T47D (cell line): ENCODE measurements around the gene CCNE1.
"Not testable (repeated sequence)": the region's sequence is repeated elsewhere in the genome, so short reads cannot be mapped to it uniquely, and the experiment has no call there.

Experiments used
- DNase-seq, 2 experiments: peaks; one replicate each; pipeline versions ENCODE4 v3.0.0 to v3.0.0-alpha.2; 2011 to 2012; ENCODE audit warnings: low read depth in 1 of 2, low spot score in 1 of 2
- JUND ChIP-seq: IDR thresholded peaks from 2 replicates; pipeline ENCODE4 v1.6.1; 2012; ENCODE audit warnings: low read depth
- in situ Hi-C: cut with HindIII; loops from 2 replicates; pipeline ENCODE4 v1.10.0; 2016; ENCODE audit warnings: low sequenced_read_pairs, low pct_unique_long_range_greater_than_20kb

The CCNE1 gene

DNA sequence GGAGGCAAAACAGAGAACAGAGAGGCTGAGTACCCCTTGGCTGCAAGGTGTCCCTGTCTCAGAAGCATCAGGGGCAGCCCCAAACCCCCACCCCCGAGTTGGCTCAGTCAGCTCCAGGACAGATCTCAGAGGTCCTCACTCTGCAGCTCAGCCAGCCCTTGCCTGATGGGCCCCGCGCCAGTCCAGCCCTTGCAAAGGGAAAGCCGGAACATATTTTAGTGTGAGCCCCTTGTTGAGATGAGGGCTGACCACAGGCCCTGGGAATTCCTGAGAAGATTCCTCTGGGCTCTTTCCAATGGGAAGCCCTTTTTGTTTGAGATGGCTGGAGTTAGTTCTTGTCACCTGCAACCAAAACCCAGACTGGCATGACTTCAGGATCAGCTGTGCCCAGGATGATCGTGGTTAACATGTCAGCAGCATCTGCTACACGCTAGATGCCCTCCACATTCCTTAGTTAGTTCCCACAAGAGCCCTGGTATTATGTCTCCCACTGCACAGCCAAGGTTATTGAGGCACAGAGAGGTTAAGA is 33.9 kb upstream of the CCNE1 start:
- in situ Hi-C loops: no loop called here
- no peak for TF ChIP-seq JUND
- DNase-seq: no peak

DNA sequence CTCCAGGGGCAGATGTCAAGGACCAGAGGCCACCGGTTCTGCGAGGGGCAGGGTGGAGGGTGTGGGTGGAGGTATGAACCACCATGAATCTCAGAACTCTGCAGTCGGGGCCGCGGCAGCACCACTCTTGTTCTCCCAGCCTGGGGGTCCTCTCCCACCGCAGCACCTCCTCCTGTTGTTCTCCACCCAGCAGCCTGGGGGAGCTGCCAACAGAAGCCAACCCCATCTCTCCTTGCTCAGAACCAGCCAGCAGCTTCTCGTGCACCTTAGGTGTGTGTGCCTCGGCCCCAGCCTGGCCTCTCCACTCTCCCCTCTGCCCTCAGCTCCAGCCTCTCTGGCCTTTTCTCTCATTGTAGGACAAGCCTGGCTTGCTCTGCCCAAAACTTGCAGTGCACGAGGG is 31.9 kb upstream of the CCNE1 start:
- no peak for DNase-seq
- no peak for TF ChIP-seq JUND
- in situ Hi-C loops: no loop called here

DNA sequence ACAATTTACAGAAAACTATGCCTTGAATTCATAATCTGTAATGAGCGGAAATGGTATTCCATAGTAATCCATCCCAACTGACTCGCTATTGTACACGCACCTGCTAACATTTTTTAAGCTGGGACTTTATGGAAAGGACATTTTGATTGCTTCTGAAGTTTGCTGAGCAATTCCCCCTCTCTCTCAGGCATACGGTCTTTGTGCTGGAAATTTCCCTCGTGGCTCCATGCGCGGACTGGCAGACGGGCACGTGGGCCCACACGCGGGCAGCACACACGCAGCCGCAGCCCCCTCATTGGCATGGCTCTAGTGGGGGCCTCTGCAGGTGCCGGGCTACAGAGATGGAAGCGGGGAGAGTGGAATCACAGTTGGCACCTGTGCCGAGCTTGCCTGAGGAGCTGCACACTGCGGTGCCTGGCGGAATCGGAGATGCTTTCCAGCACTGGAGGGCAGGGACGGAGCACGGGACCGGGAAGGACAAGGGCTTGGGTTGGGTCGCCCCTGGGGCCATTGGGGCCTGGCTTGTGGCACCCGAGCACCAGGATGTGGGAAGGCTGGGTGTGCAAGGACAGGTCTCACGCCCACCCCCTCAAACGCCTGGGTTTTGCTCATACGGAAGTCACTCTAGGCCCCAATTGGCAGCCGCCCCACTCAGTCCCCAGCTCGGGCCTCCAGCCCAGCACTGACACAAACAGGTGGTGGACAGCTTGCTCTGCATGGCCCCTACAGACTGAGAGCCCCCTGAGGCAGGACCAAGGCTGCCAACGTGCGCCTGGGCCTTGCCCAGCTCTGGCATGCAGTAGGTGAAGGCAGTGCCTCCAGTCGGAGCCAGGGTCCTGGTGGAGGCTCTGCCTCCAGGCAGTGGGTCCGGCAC is 30.2 kb upstream of the CCNE1 start:
- no peak for TF ChIP-seq JUND
- no peak for DNase-seq
- in situ Hi-C loops: no loop called here

DNA sequence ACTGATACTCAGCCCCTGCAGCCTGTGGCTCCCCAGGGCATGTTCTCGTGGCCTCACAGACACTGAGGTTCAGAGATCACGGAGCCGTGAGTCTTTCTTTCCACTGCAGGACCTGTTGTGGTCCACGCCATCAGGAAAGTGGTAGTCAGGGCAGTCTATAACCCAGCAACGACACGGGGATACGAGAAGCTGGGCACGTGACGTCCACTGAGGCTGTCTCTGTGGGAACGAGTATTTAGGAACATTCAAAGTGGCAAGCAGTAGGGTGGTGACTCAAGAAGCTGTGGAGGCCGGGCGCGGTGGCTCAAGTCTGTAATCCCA is 29.6 kb upstream of the CCNE1 start:
- in situ Hi-C loops: no loop called here
- DNase-seq: no peak
- TF ChIP-seq JUND: no peak

DNA sequence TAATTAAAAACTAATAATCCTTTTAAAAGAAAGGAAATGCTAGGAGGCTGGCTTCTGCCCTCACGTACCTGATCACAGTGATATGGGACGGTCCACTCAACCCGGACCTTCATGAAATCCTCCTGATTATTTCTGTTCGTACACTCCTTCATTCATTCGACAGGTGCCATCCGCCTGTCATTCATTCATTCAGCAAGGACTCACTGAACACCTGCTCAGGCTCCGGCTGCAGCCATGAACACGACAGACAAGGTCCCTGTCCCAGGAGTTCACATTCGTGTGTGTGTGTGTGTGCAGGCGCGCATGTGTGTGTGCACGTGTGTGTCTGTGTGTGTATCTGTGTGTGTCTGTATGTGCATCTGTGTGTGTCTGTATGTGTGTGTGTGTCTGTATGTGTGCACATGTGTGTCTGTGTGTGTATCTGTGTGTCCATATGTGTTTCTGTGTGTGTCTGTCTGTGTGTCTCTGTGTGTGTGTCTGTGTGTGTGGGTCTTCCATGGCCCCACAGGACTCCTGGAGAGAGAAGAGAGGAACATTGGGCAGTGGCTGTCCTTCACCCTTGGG is 28.1 kb upstream of the CCNE1 start:
- no peak for DNase-seq
- in situ Hi-C loops: no loop called here
- no peak for TF ChIP-seq JUND

DNA sequence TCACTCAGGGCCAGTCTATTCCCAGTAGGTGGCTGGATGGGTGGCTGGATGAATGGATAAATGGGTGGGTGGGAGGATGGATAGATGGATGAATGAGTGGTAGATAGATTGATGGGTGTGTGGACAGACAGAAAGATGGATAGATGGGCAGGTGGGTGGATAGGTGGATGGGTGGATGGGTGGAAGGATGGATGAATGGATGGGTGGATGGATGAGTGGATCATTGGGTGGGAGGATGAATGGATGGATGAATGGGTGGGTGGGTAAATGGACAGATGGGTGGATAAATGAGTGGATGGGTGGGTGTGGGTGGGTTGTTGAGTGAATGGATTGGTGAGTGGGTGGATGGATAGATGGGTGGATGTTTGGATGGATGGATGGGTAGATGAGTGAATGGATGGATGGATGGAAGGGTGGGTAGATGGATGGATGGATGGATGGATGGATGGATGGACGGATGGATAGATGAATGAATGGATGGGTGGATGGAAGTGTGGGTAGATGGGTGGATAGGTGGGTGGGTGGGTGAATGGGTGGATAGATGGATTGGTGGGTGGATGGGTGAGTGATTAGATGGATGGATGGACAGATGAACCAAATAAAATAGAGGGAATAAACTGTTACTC is 27.1 kb upstream of the CCNE1 start:
- DNase-seq: no peak
- in situ Hi-C loops: no loop called here
- TF ChIP-seq JUND: no peak

DNA sequence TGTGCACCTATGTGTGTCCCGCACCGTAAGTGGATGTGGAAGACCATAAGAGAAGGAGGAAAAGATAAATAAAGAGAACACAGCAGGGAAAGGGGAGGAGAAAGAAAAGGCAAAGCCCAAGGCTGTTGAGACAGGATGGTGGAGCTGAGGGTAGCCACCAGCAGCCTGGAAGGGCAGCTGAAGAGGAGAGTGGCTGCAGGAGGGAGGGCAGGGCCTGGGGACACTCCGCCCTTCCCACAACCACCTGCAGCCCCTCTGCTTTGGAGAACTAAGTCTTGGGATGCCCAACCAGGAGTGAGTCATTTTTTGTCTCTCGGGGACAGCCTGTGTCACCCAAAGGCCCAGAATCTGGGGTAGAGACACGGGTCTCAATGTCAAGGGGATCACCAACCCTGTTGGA is 26.4 kb upstream of the CCNE1 start:
- in situ Hi-C loops: no loop called here
- no peak for TF ChIP-seq JUND
- no peak for DNase-seq

DNA sequence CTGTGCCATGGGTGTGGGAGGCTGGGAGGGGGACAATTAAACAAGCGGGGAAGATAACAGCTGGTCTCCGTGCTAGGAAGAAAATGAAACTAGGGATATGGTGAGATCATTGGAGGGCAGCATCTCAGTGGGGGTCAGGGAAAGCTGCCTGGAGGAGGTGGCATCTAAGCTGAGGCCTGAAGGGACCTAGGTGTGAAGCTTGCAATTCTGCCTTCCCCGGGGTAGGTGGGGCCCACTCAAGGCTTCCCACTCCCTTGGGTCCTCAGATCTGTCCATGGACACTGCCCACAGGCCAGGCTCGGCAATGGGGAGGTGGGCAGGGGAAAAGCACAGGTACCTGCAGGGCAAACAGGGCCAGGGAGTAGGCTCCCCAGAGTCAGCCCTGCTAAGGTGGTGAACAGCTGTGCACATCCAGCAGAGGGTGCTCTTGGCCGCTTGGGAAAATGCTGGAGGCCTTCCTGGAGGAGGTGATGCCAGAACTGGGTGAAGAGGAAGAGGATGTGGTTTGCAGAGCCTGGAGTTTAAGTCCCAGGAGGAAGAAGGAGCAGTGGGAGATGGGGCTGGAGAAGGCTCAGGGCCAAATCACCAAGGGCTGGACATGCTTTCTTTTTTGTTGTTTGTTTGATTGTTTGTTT is 25.7 kb upstream of the CCNE1 start:
- in situ Hi-C loops: no loop called here
- no peak for TF ChIP-seq JUND
- DNase-seq: no peak

DNA sequence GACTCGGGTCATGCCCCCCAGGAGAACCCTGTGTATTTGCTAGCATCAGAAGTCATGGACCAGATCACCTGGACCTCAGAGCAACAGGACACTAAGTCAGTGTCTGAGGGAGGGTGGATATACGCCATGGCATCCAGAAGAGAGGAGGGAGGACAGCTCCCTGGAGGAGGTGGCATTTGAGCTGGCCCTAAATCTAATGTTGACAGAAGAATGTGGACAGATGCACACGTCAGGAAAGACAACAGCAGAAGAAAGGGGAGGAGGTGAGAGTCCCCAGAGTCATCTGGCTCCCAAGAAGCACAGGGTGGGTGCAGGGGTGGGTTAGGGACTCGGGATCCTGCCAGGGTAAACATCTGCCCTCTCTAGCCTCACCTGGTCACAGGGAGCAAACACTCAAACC is 24.5 kb upstream of the CCNE1 start:
- DNase-seq: no peak
- in situ Hi-C loops: no loop called here
- no peak for TF ChIP-seq JUND

DNA sequence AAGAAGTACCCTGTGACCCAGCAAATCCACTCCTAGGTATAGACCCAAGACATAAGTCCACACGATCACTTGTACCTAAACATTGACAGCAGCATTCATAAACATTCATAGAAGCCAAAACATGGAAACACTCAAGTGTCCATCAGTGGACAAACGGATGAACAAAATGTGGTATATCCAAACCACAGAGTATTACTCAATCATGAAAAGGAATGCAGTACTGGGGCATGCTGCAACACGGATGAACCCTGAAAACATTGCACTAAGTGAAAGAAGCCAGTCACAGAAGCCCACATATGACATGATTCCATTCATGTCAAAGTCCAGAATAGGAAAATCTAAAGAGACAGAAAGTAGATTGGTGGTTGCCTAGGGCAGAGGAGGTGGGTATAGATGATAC is 22.8 kb upstream of the CCNE1 start:
- TF ChIP-seq JUND: no peak
- in situ Hi-C loops: no loop called here
- no peak for DNase-seq

DNA sequence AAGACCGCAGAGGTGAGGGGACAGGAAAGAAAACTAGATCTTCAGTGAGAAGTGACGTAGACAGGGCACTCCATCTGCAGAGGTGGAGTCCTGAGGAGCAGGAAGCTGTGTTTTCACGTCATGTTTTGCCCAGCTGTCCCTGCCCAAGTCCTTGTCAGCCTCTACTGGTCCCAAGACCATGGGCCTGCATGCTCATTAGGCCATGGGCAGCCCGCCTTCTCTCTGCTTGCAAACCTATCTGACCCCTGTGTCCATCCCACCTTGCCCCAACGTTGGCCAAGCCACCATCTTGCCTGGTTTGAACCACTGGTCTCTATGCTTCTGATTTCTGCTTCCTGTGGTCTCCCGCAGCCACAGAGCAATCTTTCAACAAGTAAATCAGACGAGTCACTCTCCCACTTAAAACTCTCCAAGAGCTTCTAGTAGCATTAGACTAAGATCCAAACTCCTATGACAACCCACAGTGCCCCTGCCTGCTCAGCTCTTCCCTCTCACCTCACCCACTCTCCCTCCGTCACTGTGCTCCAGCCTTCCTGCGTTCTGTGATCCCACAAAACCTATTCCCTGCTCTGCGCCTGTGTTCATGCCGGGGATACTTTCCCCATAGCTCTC is 18.6 kb upstream of the CCNE1 start:
- in situ Hi-C loops: no loop called here
- TF ChIP-seq JUND: no peak
- DNase-seq: no peak

DNA sequence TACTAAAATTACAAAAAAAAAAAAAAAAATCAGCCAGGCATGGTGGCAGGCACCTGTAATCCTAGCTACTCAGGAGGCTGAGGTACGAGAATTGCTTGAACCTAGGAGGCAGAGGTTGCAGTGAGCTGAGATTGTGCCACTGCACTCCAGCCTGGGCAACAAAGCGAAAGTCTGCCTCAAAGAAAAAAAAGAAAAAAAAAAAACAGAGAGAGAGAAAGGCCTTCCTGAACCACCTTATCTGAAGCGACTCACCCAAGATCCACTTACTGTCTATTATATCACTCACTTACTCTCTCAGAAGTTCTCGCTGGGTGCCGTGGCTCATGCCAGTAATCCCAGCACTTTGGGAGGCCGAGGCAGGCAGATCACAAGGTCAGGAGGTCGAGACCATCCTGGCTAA is 17.3 kb upstream of the CCNE1 start:
- in situ Hi-C loops, DNase-seq: not testable (repeated sequence)
